Peyer's patch (tissue), 4 donors: ENCODE data around the gene FSIP1. TPM values are rescaled to one million over a fixed set of nuclear protein-coding genes. Genes with fewer than 3 reads are reported as not detected.

Experiments
- DNase-seq, 3 donors: peaks; one replicate each; pipeline ENCODE4 v3.0.0-alpha.2; 2017 to 2019
- H3K27ac ChIP-seq, 4 donors: fragments of 200-600 bp; sonication (generic); one replicate each; pipeline ENCODE4 v1.5.1; 2016 to 2019
- H3K27me3 ChIP-seq, 2 donors: fragments of 200-600 bp; sonication (generic); one replicate each; pipeline ENCODE4 v1.5.1; 2019
- H3K36me3 ChIP-seq, 3 donors: fragments of 200-600 bp; sonication (generic); one replicate each; pipeline ENCODE4 v1.5.1; 2016 to 2019
- H3K4me1 ChIP-seq, 4 donors: fragments of 200-600 bp; sonication (generic); one replicate each; pipeline ENCODE4 v1.5.1; 2016 to 2019
- H3K4me3 ChIP-seq, 4 donors: fragments of 200-600 bp; sonication (generic); 1 replicate in 3 of 4; 2 replicates in 1 of 4; pipeline ENCODE4 v1.5.1; 2016 to 2019; ENCODE audit warnings: mild to moderate bottlenecking in 1 of 4
- H3K9me3 ChIP-seq, 4 donors: fragments of 200-600 bp; sonication (generic); one replicate each; pipeline ENCODE4 v1.5.1; 2016 to 2019; ENCODE audit warnings: mild to moderate bottlenecking in 1 of 4
- CTCF ChIP-seq, 6 experiments: fragments of 450-650 bp in 4 of 6; fragments of 200-600 bp in 2 of 6; sonication (generic) in 1 of 6; IDR thresholded peaks; one replicate each; pipeline ENCODE4 v1.5.1; 2017 to 2019; ENCODE audit warnings: antibody characterized with exemption in 6 of 6, mild to moderate bottlenecking in 3 of 6, moderate library complexity in 1 of 6
- POLR2A ChIP-seq, 2 donors: fragments of 450-650 bp; IDR thresholded peaks; one replicate each; pipeline ENCODE4 v1.5.1; 2017; ENCODE audit warnings: antibody characterized with exemption in 2 of 2, mild to moderate bottlenecking in 2 of 2, moderate library complexity in 2 of 2
- total RNA-seq, 4 donors: library from RNA; depleted of rRNA; stranded (reverse); fragments of >200 nt; gene quantifications; one replicate each; pipeline ENCODE4 v1.1.0, GENCODE V29; 2016

The FSIP1 gene
- total RNA-seq, 4 donors from 2014 or later, result not detected

DNA sequence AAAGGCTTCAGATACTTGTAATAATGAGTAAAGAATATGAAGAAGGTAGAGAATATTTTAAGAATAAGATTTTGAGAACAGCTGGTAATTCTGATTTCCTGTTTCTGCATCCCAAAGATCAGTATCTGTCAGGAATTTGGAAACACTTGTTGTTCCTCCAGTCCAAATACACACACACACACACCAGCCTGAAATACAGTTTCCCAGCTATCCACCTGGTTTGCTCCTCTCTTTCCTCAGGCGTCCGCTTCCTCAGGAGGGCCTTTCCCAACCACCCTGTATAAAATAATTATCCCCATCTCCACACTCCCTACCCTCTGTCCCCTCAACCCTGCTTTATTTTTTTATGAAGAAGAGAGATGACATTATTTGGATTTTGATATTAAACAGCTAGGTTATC lies 2.0 kb upstream of the FSIP1 start:
- Histone ChIP-seq H3K36me3 (no peaks in the 10 kb centered on the region), H3K27me3 (no peaks in the 10 kb centered on the region), H3K27ac (no peak overlapping the region), H3K4me3 (no peak overlapping the region), H3K9me3 (no peaks in the 10 kb centered on the region), H3K4me1 (peaks cover 0 to 18% (median 0%) of the 10 kb centered on the region in 4 donors)
- TF ChIP-seq CTCF (IDR thresholded peaks at IDR 0.05), result no peak
- no peak for DNase-seq

- peak overlapping the region in 2 of 4 donors; percentile 77 to 85 for H3K27ac ChIP-seq
- no peak overlapping the region for H3K4me3 ChIP-seq
- DNase-seq, result no peak
- H3K36me3 ChIP-seq, result no peaks in the 10 kb centered on the region
- H3K27me3 ChIP-seq, result no peaks in the 10 kb centered on the region
- H3K9me3 ChIP-seq, result no peaks in the 10 kb centered on the region
- TF ChIP-seq CTCF (IDR thresholded peaks at IDR 0.05) (no peak), POLR2A (IDR thresholded peaks at IDR 0.05) (no peak)
- H3K4me1 ChIP-seq, result peaks cover 0 to 18% (median 0%) of the 10 kb centered on the region in 4 donors
Observed at GRCh38 chr15:39784125-39784524, 1.5 kb upstream of the FSIP1 start.

DNA sequence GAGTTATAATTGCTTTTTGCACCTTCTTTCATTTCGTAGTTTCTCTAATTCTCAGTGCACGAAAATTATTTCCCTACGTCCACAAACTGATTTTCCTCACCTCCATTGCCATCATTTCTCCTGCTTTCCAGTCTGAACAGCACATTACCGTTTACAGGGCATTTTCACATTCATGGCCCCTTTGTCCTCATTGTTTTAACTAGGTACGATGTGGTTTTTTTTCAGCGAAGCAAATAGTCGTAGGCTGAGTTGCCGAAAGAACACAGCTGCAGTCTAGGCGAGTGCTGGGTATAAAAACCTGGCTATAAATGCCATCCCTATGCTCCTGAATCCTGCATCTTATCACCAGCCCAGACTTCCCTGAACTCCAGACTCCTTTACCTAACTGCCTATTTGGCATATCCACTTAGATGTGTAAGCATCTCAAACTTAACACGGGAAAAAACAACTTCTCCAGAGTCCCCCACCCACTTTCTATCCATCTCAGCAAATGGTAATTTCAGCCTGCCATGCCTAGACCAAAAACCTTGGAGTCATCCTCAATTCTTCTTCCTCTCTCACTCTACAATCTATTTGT lies 691 bp upstream of the FSIP1 start:
- no peak for TF ChIP-seq CTCF (IDR thresholded peaks at IDR 0.05)
- TF ChIP-seq POLR2A (IDR thresholded peaks at IDR 0.05), result no peak
- Histone ChIP-seq H3K27ac (peak overlapping the region; percentile 52 to 85 (median 76)), H3K4me3 (peak overlapping the region; percentile 69 to 82 (median 76)), H3K4me1 (peaks cover 0 to 18% (median 0%) of the 10 kb centered on the region in 4 donors), H3K9me3 (no peaks in the 10 kb centered on the region), H3K27me3 (no peaks in the 10 kb centered on the region), H3K36me3 (no peaks in the 10 kb centered on the region)
- DNase-seq, result no peak

DNA sequence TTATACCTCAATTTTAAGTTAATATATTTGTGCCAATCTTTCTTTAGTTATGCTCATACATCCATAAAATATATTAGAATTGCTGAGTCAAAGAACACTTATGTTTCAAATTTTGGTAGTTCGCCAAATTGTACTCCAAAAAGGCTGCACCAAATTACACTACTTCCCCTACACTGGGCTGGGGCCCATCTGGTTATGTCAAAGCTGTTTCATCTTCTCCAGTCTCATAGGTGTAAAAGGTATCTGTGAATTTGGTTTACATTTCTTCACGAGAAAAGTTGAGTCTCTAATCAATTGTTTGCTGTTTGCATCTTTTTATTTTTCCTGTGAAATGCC lies 706 bp downstream of the FSIP1 start:
- Histone ChIP-seq H3K36me3 (no peaks in the 10 kb centered on the region), H3K27me3 (no peaks in the 10 kb centered on the region), H3K4me3 (peak overlapping the region; percentile 69 to 82 (median 76)), H3K4me1 (peaks cover 0 to 18% (median 0%) of the 10 kb centered on the region in 4 donors), H3K27ac (peak overlapping the region in 3 of 4 donors; percentile 17 to 85 (median 77)), H3K9me3 (no peaks in the 10 kb centered on the region)
- no peak for DNase-seq
- TF ChIP-seq CTCF (IDR thresholded peaks at IDR 0.05) (no peak), POLR2A (IDR thresholded peaks at IDR 0.05) (no peak)

- TF ChIP-seq CTCF (IDR thresholded peaks at IDR 0.05) (no peak), POLR2A (IDR thresholded peaks at IDR 0.05) (no peak)
- Histone ChIP-seq H3K4me3 (no peak overlapping the region), H3K27me3 (no peaks in the 10 kb centered on the region), H3K4me1 (peaks cover 0 to 12% (median 0%) of the 10 kb centered on the region in 4 donors), H3K9me3 (no peaks in the 10 kb centered on the region), H3K27ac (peak overlapping the region in 1 of 4 donors; percentile 17), H3K36me3 (no peaks in the 10 kb centered on the region)
- no peak for DNase-seq
Observed at GRCh38 chr15:39781147-39781966, 1.3 kb downstream of the FSIP1 start.
